MM.1S (cell line): ENCODE results near the gene TPGS1.

Experiments
- EZH2 ChIP-seq: fragments of 300-600 bp; sonication (generic); optimal IDR thresholded peaks from 2 replicates; pipeline ENCODE3; 2017; ENCODE audit warnings: low read depth, mild to moderate bottlenecking, antibody characterized with exemption, low read length, mixed read lengths
- EZH2phosphoT487 ChIP-seq: fragments of 300-600 bp; sonication (generic); IDR thresholded peaks from 2 replicates; pipeline ENCODE4 v1.6.1; 2018; ENCODE audit warnings: antibody characterized with exemption, low read length
- TF ChIP-seq, protein P1 (sequence below): fragments of 300-600 bp; sonication (generic); IDR thresholded peaks from 2 replicates; pipeline ENCODE4 v1.5.1; 2016; ENCODE audit warnings: antibody characterized with exemption, low read length, mixed read lengths

DNA sequence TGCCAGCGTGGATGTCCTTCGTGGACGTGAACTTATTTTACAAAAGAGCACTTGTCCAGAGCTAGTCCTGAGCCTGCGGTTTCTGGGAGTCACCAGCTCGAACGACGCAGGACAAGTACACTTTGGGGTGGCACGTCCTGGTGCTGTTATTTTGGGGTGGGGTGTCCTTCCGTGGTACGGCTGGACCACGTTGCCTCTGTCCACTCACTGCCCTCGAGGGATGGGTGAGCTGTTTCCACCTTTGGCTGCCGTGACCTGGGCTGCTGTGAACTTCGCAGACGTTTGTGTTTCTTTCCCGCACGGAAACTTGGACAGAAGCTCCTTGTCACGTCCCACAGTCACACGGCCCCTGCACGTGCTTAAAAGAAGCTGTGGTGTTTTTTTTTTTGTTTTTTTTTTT lies 47.5 kb downstream of the TPGS1 start:
- TF ChIP-seq, protein P1, sequence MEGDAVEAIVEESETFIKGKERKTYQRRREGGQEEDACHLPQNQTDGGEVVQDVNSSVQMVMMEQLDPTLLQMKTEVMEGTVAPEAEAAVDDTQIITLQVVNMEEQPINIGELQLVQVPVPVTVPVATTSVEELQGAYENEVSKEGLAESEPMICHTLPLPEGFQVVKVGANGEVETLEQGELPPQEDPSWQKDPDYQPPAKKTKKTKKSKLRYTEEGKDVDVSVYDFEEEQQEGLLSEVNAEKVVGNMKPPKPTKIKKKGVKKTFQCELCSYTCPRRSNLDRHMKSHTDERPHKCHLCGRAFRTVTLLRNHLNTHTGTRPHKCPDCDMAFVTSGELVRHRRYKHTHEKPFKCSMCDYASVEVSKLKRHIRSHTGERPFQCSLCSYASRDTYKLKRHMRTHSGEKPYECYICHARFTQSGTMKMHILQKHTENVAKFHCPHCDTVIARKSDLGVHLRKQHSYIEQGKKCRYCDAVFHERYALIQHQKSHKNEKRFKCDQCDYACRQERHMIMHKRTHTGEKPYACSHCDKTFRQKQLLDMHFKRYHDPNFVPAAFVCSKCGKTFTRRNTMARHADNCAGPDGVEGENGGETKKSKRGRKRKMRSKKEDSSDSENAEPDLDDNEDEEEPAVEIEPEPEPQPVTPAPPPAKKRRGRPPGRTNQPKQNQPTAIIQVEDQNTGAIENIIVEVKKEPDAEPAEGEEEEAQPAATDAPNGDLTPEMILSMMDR, result no peak
- TF ChIP-seq EZH2phosphoT487, result no peak
- no peak for TF ChIP-seq EZH2
